EL (cell line): ENCODE results near the gene RANBP3.

Source experiments
- DNase-seq: peaks from one replicate; pipeline ENCODE4 v3.0.0-alpha.2; 2016

RANBP3 gene

DNA sequence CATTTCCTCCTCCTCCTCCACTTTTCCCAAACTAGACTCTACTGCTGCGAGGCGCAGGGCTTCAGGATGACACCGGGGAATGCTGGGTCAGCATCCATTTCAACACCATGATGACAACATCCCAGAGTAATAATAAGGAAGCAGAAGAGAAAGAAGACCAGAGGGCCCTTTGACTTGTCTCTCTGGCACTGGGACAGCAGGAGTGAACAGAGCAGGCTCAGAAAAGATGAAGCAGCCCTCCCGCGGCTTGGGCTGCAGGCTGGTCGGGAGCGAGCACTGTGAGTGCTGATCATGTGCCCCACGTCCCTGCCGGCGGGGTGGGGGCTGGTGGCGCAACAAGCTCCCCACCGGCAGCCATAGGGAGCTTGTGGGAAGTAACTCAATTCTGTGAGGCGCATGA lies 30.5 kb downstream of the RANBP3 start:
- no peak for DNase-seq

DNA sequence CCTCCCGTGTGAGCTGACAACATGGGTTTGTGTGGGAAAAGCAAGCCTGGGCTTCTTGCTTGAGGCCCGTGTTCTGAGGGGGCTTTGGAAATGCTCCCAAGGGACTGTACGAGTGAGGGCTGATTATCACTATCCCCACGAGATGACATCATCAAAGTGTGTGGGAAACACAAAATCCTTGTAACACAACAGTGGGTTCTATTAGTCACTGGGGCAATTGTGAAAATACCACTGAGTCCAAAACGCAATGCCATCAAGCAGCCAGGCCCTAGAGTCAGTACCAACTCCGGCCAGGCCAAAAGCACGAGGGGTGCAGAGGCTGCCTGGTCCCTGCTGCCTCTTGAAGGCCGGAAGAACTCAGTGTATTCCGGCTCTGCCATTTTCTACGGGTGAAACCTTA lies 34.3 kb downstream of the RANBP3 start:
- peak; percentile 20 for DNase-seq

DNA sequence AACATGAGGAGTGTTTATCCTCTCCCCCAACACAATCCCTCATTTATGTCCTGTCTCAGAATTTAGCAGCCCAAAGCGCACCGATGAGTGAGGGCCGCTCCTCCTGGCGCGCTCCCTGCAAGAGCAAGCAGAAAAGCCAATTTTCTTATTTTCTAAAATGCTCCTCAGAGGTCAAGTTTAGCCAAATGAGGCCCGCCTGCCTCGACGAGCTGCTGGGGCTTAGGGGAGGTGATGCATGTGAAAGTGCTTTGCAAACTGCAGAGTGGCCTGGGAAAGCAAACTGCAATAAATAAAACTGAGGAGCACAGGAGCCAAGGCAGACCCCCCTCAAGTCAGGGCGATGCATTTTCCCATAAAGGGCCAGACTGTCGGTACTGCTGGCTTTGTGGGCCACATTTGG lies 34.9 kb downstream of the RANBP3 start:
- DNase-seq: no peak

DNA sequence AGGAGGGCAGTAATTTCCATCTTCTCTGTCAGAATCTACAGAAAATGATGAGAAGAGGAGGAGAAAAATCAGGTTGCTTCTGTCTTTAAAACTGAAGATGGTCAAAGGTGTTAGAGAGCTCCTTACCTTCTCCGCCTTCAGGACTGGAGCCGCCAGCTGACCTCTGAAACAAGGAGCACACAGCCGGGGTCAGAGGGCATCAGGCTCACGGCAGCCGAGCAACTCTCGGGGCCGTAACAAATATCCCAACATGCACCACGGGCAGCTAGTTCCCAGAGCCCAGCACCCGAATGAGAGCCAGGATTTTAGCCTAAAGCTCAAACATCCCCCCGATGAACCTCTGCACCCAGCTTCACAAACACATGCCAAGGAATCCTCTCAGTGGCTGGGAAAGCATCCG lies 36.3 kb downstream of the RANBP3 start:
- DNase-seq: no peak

DNA sequence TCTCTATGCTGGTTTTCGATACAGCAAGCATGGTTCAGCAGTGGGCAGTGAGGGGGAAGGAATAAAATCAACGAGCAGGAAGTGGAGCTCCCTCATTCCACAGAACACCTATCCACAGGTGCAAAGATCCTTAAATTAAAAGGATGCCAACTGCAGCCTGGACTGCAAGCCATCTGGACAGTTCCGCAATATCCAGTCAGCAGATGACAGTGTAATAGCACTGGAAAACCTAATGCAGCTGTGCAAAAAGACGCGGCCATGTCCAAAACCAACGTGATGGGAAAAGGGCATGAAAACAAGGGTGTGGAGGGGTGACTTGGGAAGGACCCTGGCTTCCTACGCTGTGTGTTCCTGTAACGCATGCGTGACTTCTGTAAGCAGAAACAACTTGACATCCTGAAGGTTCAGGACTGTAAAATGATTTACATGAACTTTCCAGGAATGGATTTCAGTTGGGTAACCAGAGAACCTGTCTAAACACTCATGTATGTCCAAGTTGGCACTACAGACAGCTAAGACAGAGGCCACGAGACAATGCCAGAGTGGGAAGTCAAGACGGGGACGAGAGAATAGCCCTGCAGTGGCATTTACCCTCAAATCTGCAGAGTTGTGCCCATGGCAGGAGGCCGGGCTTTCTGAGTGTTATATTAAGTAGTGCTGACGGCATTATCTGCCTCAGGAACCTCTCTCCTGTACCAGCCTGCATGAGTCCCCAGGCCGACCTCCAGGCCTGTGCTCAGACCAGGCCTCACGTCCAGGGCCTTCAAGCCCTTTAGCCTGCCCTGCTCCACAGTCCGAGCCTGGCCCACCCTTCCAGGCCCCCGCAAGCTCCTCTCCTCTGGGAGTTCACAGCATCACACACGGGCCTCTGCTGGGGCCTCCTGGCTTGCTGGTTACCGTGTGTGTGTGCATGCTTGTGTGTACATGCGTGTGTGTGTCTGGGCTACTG lies 37.4 kb downstream of the RANBP3 start:
- DNase-seq: no peak

DNA sequence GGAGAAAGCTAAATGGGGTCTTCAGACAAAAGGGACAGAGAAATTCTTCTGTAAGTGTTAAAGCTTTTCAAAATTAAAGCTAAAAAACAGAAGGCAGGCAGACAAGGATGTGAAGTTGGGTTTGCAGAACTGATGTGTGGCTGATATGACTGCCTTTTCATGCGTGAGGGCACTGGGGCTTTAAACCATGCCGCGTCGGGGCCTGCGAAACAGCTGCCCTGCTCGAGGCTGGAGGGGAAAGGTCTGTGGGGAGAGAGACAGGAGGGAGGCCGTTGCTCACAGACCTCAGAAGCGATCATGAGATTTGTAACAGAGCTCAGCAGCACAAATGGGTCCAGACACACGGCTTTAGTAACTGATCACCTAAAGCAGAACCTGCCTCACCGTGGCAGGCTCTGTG lies 40.4 kb downstream of the RANBP3 start:
- no peak for DNase-seq

DNA sequence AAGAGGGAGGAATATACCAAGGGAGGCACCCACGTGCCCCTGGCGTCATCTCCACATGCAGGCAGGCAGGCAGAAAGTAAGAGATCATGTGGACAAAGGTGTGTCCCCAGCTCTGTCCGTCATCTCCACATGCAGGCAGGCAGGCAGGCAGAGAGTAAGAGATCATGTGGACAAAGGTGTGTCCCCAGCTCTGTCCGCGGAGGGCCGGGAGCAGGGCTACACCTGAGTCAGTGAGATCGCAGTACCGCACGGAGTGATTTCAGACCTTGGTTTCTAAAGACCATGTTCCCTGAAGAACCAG lies 41.7 kb downstream of the RANBP3 start:
- DNase-seq: no peak

DNA sequence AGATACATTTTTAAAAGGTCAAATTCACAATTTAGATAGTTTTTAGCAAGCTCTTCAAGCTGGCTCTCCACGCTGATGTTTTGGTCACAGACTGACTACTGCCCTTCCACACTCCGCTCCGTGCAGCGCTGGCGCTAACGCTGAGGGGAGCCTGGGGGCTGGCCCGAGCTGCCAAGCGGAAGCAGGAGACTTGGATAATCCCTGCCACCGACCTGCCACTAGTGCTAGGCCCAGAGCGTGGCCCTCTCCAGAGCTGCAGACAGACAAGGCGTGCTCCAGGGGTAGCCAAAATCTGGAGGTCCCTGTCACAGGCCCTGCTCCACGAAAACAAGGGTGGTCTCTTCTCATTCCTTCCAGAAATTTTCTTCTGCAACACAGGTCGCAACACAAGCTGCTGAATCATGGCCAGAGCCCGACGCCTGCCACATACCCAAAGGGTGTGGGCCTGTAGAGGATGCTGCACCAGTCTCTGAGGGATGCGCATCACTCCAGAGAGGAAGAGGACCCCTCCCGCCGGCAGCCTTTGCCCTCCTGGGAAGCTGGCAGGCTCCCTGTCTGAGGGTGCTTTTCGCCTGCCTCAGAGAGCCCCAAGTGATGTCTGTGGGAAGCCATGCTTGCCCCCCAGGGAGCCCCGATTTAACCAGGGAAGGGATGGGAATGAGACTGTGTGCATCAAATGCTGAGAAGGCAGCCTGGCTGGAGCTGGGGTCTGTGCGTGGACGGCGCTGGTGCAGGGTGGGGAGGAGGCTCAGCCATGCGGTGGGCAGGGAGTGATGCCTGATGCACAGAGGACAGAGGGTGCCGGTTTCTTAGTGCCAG lies 42.3 kb downstream of the RANBP3 start:
- DNase-seq: peak; percentile 25

DNA sequence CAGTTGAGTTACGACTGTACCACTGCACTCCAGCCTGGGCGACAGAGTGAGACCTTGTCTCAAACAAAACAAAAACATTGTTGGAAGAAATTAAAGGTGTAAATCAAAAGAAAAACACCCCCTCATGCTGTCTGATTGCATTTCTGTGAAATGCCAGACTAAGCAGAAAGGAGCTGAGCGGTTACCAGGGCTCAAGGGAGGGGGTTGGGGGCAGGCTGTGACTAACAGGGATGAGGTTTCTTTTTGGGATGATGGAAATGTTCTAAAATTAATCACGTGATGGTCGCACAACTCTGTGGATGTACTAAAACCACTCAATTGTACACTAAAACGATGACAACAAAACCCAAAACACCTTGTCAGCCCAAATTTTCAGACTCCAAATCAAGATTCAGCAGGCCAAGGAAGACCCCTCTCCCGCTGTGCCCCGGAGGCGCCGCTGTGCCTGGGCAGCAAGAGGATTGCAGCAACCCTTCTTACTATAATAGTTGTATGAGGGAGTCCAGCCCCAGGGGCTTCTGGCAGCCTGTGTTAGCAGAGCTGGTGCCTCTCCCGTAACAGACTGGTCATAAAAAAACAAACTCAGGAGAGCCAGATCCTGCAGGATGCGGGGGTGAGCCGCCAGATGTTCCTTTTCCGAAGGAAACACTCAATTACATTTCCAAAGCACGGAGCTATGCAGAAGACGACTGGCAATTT lies 43.0 kb downstream of the RANBP3 start:
- peak; percentile 84 for DNase-seq

DNA sequence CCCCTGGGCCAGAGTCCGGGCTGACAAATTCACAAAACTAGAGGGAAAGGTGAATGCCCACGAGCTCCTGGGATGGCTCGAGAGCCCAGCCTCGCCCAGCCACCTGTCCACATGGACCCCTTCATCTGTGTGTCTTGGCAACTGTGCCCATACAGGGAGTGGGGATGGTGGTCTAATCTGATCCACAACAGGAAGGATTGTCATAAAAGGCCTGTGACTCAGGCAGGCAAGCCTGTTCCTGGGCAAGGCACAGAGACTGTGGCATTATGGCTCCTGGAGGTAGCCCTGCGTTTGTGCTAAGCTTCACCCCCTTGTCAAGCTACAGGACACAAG lies 43.9 kb downstream of the RANBP3 start:
- no peak for DNase-seq

DNA sequence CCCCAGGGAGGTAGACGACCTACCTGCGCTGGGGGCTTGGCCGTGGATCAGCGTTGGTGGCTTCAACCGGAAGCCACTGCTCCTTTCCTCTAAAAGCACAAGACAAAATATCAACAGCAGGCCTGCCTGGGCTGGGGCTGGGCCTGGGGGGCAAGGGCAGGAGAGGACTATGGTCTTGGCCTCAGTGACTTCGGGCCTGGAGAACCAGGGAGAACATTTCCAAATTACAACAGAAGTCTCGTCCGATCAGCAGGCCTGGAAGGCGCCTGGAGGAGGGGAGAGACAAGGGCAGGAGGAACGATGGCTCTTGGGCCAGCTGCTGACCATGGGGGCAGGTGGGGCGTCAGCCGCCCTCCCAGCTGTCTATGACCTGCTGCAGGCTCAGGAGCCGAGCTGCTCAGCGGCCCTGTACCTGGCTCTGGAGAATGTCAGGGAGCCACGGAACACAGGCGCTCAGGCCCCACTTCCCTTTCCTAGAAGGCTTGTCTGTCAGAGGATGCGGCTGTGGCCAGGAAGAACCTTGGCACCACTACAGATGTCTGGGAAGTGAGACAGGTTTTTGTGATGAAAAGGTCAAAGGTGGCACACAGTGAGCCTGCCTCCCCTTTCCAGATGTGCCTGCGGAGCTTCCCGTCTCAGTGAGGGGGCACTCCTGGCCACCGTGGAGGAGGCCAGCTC lies 44.4 kb downstream of the RANBP3 start:
- no peak for DNase-seq

DNA sequence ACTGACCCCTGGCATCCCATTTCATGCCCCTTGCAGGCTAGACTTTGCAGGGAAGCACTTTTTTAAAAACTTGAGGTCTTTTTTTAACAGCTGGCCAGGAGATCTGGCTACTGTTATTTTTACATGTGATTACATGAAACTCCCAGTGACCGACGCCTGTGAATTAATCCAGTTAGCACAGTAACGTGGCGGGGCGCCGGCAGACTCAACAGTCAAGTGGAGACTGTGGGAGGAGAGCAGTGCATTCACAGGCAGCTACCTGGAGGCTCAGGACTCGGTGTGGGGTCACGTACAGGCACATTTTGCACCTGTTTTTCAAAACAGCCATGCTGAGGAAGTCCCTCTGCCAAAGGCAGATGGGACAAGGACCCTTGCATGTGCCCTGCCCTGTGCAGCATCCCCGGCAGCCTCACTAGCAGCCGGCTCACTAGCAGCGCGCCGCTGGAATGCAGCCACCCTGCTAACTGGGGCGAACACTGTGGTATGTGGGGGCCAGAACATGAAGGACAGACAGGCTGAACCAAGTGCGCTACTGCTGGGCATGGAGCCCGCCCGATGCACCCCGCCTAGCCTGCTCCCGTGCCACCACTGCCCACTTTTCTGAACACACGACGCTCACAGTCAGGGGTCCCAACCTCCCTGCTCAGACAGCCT lies 45.2 kb downstream of the RANBP3 start:
- no peak for DNase-seq

DNA sequence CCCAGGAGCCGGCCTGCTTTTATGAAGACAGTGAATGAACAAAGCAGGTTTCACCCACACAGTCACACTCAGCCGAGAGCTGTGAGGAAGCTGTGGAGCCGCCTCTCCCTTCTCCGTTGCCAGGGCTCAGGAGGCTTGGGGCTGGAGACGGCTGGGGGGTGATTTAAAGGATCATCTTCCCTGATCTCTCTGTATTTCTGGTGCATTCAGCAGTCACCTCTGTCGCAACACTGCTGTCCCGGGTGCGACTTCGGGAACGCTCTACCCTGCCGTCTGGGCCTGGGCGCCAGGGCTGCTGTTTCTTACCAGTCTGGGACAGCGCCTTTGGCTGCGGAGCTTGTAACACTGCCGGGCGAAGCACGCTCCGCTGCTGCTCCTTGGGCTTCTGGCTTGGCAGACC lies 45.8 kb downstream of the RANBP3 start:
- no peak for DNase-seq

DNA sequence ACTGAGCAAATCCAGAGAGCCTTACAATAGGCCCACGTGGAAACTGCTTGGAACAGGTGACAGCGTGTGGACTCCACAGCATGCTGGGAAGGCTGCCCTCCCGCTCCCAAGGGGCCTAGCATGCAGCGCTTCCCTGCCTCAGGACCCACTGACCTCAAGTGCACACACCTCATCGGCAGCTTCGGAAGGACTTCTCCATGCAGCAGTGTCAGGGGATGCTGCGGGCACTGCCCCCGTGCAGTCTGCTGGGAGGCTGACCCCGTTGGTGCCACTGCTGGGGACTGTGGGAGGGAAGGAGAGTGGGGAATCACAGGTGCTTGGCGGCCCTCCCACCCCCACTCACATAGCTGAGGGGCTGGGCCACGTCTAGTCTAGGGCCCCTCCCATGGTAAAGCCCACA lies 46.7 kb downstream of the RANBP3 start:
- DNase-seq: no peak

DNA sequence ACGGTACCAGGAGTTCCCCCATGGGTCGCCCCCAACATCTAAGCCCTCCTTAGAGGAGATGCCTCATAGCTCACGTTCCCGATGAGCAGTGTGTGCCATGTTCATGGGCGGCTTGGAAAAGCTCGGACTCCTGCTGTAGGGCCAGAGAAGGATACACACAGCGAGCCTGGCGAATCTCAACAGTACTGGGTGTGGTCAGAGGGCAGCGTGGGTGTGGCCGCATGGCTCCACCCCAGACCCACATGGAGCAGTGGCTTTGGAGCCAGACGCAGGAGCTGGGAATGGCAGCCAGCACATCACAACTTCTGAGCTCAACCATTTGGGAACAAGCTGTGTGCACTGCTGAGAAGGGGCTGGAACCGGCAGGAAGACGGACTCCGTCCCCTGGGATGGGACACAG lies 48.3 kb downstream of the RANBP3 start:
- no peak for DNase-seq

DNA sequence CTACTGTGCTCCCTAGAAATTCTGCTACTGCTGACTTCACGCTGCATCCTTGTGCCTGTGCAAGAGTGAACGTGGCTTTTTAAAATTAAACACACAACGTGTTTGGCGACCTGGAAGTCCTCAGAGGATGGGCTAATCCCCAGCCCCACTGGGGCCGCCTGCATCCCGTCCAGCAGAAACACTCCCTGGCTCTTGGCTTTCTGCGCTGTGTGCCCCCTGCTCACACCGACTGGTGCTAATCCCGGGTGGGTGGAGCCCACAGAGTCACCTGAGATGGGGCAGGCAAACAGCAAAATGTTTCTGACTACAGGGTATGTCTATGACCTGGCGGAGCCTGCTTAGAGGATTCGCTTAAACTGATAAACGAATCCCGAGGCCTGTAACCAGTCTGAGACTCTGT lies 48.8 kb downstream of the RANBP3 start:
- no peak for DNase-seq

DNA sequence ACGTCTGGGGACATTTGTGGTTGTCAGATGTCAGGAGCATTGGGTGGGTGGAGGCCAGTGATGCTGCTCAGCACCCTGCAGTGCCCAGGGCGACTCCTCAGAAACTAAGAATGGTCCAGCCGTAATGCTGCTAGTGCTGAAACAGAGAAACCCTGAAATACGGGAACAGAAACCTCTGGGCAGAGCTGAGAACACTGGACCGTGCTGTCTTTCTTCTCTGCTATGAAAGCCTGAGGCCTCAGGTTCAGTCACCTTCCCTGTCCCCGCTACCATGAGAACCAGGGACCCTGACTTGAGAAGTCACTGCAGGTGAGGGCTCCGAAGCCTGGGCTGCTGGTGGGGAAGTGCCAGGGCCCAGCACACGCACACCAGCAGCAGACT lies 50.5 kb downstream of the RANBP3 start:
- DNase-seq: no peak

DNA sequence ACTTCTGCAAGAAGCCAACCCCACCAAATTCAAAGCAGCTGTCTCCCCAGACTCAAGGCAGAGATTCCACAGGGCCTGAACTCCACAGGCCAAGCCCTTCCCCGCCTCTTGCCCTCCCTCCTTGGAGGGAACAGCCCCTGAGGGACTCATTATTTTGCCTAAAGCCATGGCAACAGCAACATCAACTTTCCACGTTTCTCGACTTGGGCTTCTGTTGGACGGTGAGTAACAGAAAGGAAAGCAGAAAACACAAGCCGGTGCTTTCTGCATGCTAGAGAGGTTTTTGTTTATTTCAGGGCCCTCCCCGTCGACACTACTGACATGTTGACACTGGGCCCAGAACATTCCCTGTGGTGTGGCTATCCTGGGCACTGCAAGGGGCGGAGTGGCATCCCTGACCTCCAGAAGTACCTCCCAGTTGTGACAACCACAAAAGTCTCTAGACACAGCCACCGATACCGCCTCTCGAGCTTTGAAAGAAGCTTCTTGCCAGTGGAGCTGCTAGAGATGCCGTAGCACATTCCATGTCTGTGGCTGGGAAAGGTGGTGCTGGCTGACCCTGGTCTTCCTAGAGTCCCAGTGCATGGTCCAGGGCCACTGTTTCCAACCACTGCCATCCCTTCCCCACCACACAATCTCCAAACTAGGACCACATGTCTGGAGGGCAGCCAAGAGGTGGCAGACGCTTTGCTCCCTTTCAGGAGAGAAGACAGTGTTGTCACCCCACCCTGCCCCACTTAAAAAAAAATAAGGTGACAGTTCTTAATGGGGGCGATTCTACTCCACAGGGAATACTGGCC lies 51.1 kb downstream of the RANBP3 start:
- DNase-seq: no peak

DNA sequence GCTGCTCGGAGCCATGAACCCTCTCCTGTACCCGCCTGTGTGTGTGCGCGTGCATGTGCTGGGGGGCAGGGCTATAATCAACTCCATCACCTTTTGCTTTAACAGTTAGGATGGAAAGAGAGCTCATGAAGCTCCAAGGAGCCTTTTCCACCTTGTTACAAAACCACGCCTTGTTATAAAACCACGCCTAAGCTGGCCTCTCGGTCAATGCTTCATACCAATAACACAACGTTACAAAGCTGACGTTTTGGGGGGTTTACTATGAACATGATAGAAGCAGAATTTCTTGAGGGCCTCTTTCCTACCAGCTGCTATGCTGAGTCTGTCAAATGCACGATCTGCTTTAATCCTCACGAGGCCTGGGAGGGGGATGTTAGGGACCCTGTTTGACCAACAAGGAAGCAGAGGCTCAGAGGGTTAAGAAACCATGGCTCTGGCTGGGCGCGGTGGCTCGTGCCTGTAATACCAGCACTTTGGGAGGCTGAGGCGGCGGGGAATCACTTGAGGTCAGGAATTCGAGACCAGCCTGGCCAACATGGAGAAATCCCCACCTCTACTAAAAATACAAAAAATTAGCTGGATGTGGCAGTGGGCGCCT lies 52.0 kb downstream of the RANBP3 start:
- DNase-seq: no peak

DNA sequence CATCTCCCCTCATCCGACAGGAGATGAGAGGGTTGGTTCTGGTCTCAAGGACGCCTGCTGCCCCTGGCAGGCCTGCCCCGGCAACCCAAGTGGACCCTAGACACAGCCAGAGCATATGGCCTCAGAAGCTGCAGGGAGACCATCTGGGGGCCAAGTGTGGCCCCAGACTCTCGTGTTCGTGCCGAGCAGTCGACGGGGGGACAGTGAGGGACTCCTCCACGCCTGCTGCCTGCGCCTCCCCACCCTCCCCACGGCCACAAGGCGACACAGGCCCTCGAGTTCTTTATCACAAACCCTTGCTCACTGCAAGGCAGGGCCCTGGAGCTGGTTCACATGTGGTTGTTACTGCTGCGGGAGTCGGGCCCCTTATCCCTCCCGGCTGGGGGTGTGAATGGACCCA lies 54.6 kb downstream of the RANBP3 start:
- no peak for DNase-seq

DNA sequence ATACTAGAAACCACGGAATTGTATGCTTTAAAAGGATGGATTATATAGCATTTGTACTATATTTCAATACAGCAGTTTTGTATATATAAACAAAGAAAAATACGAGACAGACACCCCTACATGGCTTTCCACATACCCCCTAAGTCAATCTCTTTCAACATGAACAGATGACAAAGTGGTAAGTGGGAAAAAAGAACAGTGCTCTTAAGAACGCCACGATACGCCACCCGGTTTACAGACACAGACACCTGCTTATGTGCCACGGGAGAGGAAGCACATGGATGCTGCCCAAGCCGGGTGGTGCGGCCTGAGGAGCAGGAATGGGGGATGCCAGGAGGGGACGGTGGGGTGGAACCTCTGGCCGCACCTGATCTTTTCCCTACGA lies 55.8 kb downstream of the RANBP3 start:
- no peak for DNase-seq
